Pulmonary artery endothelial cell (primary cell): ENCODE data around the gene TRAPPC2. TPM values are rescaled to one million over a fixed set of nuclear protein-coding genes. Genes with fewer than 3 reads are reported as not detected.

Experiments used
- DNase-seq: peaks from one replicate; pipeline ENCODE4 v3.0.0-alpha.2; 2011; ENCODE audit warnings: low read depth, low spot score
- total RNA-seq: library from RNA; depleted of rRNA; stranded (reverse); fragments of >200 nt; gene quantifications from 2 replicates; pipeline ENCODE4 v1.2.3, GENCODE V29; 2014

Gene TRAPPC2
- 8.6 and 10.2 TPM in 2 replicates for total RNA-seq

DNA sequence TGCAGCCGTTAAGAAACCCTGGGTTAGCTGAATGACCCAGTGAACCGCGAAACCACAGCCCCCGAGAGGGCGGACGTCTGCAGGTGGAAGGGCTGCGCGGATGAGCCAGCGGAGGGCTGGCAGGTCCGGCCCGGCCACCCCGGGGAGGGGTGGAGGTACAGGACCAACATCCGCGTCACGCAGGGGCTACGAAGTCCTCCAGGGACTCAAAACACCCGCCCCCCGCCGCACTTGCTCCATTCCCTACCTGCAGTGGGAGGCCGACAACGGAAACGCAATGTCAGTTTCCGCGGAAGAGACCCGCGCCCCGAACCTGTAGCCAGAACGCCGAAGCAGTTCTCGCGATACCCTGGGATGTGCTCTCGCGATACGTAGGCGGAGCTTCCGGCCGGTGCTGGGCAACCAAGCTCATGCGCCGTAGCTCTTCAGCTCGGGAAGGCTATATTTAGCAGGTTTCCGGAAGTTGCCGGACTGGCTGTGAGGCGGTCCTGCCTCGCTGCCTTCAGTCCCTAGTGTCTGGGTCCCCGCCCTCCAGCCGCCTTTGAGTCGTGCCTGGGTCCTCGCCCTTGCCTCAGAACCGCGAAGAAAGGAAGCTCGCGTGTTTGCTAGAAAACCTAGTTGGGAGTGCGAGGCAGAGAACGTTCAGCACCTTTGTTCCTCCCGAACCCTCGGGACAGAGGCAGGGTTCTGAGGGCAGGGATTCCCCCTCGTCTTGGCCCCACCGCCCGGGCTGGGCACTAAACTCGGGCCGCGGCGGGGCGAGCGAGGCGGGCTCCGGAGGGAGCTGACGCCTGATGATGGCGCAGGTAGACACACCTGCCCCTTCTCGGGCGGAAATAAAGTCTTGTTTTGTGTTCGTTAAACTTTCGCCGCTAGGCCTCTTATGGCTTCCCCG is at the start of gene TRAPPC2, which contains the start of gene OFD1:
Gene TRAPPC2 (minus strand): TSS at position 343 of the 895 bp plus-strand sequence. CDS start 14,657 bp downstream, outside the sequence.
Gene OFD1 (plus strand): TSS at position 471 of the 895 bp plus-strand sequence. CDS start 324 bp downstream, at position 795.
- DNase-seq: peak; percentile 80

DNA sequence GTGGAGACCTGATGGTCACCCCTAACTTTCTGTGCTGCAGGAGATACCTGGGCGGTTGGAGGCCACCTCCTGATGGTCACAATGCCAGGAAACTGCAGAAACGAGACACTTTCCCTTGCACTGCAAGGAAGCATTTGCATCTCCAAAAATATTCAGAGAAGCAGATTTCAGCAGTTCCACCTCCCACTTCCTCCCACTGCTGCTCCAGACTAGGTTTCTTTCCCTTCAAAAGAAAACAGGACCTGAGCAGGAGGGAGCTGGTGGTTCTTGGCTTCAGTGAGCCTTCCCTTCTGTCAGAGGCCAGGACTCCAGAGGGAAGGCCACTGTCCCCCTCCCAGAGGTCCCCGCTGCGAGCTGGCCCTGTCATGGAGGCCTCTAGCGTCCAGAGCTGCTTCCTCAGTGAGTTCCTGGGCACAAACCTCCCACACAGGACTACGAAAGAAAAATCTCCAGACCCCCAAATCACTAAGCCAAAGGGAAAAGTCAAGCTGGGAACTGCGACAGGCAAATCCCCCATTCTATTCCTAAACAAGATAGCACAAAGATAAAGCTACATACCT is 46.5 kb upstream of the TRAPPC2 start:
- DNase-seq: no peak

DNA sequence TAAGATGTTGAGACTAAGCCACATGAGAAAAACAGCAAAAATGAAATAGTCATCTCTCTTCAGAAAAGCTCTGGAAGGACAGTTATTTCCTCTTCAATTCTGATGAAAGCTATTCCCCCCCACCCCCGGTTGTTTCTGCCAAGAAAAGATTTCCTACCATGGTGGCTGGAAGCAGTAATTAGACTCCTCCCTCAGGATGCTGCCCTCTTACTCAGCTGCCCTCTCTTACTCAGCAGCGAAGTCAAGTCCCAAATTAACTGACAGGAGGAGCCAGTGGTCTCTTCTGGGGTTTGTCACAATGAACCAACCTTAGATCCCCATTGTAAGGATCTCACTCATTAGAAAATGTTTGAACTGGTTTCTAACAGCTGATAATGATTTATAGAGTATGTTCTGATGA is 44.5 kb upstream of the TRAPPC2 start:
- peak; percentile 20 for DNase-seq

DNA sequence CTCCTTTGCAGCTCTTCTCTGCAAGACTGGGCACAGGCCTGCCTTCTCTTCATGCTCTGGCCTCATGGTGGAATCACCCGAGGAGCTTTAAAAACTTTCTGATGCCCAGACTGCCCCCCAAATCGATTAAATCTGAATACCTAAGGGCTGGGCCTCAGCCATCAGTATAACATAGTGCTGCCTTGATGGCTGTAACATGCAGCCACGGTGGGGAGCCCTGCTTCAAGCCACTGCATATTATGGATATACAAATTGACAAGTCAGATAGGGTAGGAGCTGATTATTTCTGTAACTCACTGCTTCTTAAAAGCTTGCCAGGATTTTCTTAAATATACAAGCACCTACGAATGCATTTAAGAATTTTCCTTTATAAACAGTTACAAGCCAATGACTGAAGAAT is 42.0 kb upstream of the TRAPPC2 start:
- no peak for DNase-seq

DNA sequence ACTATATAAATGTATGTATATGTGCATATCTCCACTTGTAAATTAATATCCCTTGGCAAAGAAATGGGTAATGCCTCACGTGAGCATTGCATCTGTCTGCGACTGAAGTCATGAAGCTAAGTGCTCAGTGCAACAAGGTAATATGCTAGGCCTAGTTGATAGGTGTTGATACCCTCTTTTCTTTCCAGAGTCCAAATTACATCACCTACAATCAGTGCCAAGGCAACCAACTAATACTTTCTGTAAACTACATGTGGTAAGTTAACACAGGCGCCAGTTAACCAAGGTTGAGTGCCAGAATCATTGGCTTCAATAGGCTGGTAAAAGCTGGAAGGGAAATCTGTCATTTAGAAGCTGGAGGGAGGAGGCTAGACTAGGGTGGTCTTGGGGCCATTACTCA is 41.4 kb upstream of the TRAPPC2 start:
- DNase-seq: no peak

DNA sequence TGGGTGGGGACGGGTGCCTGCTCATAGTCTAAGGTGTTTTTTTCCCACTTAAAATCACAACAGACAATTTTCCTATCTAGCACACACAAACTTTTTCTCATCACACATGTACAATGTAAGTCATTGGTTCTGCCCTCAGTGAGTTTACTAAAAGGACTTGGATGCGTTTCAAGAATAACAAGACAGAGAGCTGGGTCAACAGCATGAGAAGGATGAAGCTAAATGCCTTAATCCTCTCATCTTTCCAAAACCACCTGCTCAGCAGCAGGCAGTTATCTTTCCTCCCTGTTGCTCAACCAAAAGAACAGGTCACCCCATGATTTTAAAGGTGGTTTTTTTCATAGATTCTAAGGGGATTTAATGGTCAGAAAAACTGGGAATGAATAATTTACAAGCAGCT is 40.3 kb upstream of the TRAPPC2 start:
- DNase-seq: no peak

DNA sequence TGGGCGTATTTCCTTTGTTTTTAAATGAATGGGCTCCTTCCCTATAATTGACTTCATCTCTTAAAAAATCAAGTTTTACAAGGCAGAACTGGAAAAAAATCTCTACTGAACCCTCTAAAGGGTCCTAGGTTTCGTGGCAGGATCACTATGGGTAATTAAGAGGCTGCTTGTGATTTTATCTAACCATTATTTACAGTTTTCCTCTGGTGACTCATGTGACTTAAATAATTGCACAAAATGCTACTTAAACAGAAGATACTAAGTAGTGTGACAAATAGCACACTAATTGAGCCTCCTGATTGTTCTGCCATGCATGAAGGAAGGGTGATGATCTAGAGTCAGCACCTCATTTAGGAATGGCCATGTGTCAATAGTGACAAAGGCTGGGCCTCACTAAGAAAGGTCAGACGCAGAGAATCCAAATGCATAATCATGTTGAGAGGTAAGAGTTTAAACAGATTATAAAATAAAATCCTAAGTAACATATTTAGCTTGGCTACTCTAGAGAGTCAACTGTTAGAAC is 35.7 kb upstream of the TRAPPC2 start:
- no peak for DNase-seq

DNA sequence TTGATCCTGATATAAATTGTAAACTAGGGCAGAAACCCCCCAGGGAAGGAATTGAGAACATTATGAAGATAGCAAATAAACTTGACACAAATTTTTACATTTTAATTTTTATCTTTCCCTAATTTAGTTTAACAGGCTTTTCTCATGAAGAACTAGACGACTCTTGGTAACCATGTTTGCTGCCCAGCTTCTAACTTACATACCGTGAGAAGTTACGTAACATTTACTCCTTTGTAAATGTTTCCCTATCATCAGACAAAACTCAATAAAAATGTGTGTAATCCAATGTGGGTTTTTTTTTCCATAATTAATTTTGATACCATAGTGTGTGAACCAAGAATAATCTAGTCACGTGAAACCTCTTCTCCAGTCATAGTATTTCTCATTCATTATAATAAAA is 34.5 kb upstream of the TRAPPC2 start:
- DNase-seq: no peak

DNA sequence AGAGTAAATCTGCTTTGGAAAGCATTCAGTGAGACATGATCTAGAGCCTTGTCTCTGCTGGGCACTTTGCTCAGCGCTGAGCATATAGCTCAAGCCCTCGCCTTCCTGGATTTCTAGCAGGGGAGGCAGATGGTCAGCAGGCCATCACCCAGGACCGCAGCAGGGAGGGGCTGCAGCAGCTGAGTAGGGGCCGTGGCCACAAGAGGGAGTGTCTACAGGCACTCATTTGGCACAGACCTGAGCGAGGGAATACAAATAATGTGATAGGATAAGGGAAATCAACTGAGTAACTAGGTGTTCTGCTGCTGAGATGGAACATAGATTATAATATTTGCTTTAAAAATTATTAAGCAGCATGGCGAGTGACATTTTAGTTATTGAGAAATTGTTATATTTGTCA is 30.3 kb upstream of the TRAPPC2 start:
- DNase-seq: no peak

DNA sequence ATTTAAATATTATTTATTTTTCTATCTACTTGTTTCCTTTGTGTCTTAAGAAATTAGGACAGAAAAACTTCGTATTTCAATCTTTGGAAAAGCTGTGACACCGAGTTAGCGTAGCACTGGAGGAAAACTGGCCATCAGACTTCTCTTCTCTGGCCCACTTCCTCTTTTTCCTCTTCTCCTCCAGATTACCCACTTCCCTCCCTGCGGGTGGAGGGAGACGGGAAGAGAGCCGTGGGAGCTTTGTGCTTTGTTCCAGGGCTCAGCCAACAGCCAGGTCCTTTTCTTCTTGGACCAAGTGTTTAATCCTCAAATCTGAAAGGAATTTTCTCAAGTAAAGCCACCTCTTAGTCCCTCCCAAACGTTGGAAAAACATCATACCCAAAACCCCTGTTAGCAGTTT is 29.9 kb upstream of the TRAPPC2 start:
- no peak for DNase-seq

DNA sequence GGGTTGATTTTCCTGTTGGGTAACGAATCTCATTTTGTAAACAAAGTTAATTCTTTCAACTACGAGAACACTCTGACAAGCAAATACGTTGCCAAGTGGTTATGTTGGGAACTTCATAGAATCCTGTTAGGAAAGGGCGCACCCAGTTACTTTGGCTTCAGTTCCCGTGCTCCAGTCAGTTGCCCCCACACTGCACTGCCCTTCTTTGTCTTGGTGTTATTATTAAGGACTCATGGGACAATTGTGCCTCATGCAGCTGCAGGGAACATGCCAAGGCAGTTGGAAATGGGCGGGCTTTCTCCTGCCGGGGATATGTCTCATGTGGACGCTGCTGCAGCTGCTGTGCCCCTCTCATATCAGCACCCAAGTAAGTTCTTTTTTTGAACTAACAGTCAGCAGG is 29.1 kb upstream of the TRAPPC2 start:
- no peak for DNase-seq

DNA sequence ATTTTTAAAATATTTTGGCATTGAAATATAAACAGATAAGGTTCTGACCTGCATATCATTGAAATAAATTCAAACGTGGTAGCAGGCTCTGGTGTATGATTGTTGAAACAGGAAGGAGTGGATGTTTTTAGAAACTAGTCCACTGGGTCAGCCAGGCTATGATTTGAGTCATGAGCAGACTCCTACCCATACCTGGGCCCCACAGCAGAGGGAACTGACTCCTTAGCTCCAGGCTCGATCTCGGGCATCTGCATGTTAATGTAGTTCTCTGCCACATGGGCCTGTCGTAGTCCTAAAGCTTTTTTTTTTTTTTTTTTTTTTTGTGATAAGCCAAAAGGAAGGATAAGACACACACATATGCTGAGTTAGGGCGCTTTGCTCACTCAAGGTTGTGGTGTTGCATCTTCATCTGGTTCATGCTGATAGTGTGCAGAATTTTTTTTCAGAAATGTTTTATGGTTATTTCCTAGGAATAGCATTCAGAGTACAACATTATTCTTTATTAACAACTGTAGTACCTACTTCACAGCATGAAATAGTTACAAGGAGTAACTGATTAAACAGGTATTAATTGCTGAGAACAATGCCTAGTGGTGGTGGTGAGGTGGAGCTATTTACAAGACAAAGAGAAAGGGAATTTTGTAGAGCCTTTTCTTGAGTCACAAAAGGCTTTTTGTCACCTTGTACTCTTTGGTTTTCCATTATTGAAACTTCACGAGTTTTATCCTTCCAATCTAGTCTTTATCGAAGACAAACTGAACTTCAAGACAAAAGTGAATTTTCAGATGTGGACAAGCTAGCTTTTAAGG is 27.4 kb upstream of the TRAPPC2 start:
- no peak for DNase-seq

DNA sequence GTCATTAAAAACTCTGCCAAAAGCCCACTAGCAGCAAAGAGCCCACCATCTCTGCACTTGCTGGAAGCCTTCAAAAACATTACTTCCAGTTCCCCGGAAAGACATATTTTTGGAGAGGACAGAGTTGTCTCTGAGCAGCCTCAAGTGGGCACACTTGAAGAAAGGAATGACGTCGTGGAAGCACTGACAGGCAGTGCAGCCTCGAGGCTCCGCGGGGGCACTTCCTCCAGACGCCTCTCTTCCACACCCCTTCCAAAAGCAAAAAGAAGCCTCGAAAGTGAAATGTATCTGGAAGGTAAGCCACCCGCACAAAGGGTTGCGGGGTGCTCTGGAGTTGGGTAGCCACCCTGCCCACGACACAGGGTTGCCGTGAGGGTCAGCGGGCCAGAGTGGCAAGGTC is 26.0 kb upstream of the TRAPPC2 start:
- DNase-seq: no peak

DNA sequence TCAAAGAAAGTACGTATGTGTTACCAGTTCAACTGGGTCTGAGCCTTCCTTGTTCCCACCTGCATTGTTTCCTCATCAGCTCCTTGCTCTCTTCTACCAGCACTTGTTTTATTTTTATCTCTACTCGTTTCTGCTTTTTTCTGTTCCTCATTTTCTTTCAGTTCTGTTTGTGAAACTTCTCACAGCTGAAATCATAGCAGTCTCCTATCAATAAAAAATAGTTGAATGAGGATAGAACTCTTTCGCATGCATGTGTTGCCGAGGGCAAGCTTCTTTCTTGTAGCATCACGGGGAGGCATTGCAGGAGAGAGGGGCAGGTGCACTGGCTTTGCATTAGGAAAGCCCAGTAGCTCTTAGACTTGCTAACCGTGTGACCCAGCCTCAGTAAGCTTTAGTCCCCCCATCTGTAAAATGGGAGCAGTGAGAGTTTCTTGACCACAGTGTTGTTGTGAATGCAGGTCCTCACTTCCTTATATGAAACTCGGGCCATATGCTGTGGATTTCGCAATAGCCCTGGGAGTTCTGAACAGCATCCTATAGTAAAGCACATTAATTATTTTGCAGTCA is 24.8 kb upstream of the TRAPPC2 start:
- no peak for DNase-seq

DNA sequence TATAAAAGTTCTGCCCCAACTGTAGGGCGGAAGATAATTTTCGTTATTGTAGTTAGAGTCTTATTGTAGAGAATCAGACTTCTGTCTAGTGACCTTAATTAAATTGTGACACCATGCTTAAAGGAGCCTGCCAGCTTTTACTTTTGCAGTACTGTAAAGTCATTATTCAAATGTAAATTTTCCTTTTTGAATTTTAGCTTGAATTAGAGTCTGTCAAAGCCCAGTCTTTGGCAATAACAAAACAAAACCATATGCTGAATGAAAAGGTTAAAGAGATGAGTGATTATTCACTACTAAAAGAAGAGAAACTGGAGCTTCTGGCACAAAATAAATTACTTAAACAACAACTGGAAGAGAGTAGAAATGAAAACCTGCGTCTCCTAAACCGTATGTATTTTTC is 22.0 kb upstream of the TRAPPC2 start:
- no peak for DNase-seq

DNA sequence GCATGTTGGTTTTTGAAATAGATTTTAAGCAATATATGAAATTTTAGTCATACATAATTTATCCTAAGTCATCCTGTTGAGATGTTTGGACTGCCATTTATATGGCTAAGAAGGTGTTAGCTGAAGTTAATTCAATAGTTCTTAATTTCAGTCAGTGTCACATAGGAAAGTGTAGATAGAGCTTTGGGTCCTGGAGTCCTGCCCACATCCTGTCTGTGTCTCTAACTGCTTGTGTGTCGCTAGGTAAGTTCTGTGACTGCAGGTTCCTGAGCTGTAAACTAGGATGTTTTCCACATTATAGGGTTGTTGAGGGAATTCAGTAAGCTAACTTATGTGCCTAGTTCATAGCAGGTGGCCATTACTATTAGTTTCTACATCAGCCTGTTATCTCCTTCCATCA is 20.8 kb upstream of the TRAPPC2 start:
- no peak for DNase-seq

DNA sequence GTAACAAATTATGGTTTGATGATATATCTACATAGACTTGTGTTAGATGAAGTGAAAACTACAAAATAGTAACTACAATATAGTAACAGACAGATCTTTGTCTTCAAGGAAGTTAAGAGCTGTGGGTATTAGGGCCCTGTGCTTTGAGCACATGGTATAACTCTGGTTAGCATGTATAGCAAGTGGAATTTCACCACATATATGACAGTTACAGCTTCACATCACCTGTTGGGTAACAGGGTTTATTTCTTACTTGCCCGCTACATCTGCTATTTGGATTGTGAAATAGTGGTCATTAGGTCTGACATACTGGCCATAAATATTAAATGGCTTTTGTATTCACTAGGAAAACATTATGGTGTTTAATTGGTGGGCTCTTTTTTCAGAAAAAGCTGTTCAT is 20.3 kb upstream of the TRAPPC2 start:
- DNase-seq: no peak

DNA sequence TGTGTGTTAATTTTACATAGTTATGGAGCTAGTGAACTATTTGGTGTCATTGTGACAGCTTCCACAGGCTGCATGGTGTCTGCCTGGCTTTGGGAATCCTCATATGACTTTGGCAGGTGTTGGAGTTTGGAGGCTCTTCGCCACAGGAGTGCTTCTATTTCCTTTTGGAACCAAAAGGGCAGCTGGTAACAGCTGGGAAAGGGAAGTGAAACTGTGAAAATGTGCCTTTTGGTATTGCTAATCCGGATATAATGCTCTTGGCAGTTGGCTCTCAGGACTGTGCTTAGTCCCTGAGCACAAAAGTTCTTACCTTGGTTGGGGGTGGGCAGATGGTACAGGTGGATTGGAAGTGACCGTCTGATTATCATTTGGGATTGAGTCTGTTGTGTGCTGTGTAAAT is 18.2 kb upstream of the TRAPPC2 start:
- DNase-seq: no peak

DNA sequence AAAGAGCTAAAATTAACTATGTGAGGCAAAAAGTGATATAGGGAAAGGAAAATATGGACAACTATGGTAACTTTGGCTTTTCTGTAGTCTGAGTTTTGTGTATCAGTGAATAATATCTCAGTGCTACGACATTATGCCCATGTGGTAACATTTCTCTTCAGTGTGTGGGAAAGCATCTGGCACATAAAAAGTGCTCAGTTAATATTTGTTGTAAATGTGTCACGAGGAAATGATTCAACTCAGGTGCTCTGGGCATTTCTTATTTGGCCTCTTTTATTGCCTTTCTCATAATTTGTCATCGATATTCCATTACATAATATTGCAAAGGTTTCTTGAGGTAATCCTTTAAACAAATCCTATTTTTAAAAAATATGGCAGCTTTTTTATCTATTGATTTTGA is 17.7 kb upstream of the TRAPPC2 start:
- DNase-seq: no peak

DNA sequence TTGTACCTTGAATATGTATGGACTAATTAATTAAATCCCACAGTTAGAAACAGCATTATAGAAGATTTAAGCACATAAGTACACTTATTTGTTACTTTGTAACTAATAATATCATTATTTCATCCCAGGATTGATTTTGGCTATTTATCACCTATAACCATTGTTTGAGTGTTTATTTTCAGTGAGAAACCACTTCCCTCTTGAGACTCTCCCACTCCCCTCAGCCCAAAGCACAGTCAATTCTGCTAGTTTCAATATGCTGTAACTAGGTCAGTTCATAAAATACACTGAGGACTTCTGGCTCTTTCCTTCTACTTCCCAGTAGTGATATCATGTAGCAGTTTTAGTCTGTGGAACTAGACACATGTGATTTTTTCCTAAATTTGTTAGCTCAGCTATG is 16.4 kb upstream of the TRAPPC2 start:
- no peak for DNase-seq

DNA sequence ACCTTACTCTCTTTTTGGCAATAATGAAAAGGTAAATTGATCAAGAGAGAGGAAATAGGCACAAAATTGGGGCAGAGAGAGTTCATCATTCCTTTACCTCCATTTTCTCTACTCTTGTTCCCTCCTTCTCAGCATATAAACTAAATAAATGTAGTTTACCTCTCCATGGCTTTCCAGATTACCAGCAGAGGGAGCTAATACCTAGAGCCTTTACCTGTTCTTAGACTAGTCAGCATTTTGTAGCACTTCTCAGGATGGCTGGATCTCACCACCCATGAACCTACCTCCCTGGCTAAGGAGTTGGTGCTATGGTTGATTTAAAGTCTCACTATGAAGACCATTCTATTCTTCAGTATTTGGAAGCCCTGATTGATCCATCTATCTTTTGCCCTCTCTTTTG is 15.8 kb upstream of the TRAPPC2 start:
- no peak for DNase-seq

DNA sequence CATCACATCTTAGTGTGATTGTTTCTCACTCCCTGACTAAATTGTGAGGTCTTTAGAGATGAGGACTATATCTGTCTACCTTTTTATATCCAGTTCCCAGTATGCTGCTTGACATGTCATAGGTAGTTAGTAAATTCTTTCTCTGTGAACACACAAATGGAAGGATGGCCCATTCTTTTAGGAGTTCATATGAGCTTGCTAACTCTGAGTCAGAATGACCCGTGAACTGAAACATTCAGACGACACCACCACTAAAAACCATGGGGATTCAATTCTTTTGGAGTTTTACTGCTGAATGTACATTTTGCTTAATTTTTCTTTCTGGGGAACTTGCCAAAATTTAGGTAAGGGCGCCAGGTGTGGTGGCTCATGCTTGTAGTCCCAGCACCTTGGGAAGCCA is 14.1 kb upstream of the TRAPPC2 start:
- DNase-seq: no peak
